Measurements from ENCODE around the gene DSCAML1. TPM values are rescaled to one million over a fixed set of nuclear protein-coding genes. Genes with fewer than 3 reads are reported as not detected.

Gene DSCAML1
- total RNA-seq, 1 experiment from 2014 or later = not detected

DNA sequence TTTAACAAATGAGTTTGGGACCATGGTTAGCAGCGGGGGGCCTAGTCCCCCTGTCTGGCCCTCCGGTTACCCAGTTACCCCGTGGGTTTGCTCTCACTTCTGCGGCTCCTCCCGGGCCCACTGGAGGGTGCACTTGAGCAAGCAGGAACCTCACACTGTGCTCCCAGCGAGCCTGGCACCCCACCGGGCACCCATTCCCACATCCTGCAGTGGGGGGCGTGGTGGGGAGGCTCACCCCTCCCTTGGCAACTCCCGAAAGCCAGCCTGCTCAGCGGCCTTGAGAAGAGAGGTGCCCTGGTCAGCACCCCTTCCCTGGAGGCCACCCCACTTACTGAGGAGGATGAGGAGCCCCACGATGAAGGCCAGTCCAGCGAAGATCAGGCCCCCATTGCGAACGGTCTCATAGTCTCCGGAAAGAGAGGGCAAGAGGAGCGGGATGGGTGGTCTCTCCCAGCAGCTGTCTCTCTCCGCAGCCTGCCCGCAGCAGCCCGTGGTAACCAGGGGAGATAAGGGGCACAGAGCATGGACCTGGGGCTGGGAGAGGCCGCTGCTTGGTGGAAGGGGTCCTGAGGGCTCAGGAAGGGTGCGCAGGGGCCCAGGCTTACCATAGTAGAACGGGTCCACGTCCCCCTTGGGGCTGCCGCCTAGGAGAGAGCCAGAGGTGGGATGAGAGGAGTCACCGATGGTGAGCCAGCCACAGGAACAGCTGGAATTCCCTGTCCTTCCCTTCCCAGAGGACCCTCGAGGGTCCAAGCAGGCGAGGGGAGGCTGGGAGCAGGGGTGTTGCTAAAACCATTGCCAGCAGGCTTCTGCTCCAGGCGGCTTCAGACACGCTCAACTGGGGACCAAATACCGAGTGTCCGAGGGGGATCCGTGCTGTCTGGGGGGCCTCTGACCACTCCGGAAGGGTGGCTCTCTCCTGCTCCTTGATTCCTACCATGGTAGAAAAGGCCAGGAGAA, 25.3 kb upstream of the DSCAML1 start:
- no peaks in the 10 kb centered on the region for H3K79me2 ChIP-seq (ENCODE audit: insufficient read depth, low read length)
- intact Hi-C loops (cut with micrococcal nuclease) = loop anchor here (1.0 kb wide), 1 partner anchor 231 kb away; no protein-coding TSS in a partner anchor
- ATAC-seq = peak; percentile 72
- H3K9me2 ChIP-seq (ENCODE audit: insufficient read depth) = no peaks in the 10 kb centered on the region
- no peak overlapping the region for H3K4me3 ChIP-seq (replicated peaks in 1 of 2; ENCODE audit: low read depth in 1 of 2, low read length in 2 of 2)
- H3K36me3 ChIP-seq (ENCODE audit: control insufficient read depth in 1 of 2, insufficient read depth in 2 of 2, low read length in 2 of 2) = no peaks in the 10 kb centered on the region
- TF ChIP-seq SRF (IDR thresholded peaks at IDR 0.05; ENCODE audit: low read depth) (no peak), ZFX (IDR thresholded peaks at IDR 0.05) (no peak), POLR2A (IDR thresholded peaks at IDR 0.05; ENCODE audit: borderline replicate concordance, extremely low read depth, insufficient read depth, insufficient read length) (no peak), CTCF (IDR thresholded peaks at IDR 0.05 in 2 of 3, conservative IDR thresholded peaks at IDR 0.05 in 1 of 3; ENCODE audit: borderline replicate concordance in 1 of 3, insufficient read depth in 1 of 3, low read depth in 2 of 3, low read length in 2 of 3) (peak in 2 of 3 experiments; percentile 86 to 90; a peak in 4 of 6 replicates)
- peak overlapping the region; percentile 10 for H2AFZ ChIP-seq (ENCODE audit: low read depth, low read length, poor library complexity, severe bottlenecking)
- no peak for DNase-seq (ENCODE audit: low read depth, low spot score)
- H3K27ac ChIP-seq (ENCODE audit: low read depth, low read length) = no peak overlapping the region
- H3K4me1 ChIP-seq (ENCODE audit: control insufficient read depth in 1 of 2, insufficient read depth in 2 of 2, low read length in 2 of 2) = peaks cover 7 to 29% of the 10 kb centered on the region in 2 experiments
- ChIA-PET POLR2A (interaction anchor here (1.0 to 1.5 kb wide), 2 partner anchors 124 to 231 kb away, joined by 3 to 4 read pairs; no protein-coding TSS in a partner anchor), CTCF (interaction anchor here (0.6 to 10.0 kb wide), 7 partner anchors 15 to 396 kb away, joined by 3 to 224 read pairs (median 4); no protein-coding TSS in a partner anchor), RAD21 (ENCODE audit: low non-redundant PET in 1 of 2, low total read pairs in 2 of 2, uncharacterized antibody in 2 of 2, unreplicated experiment in 2 of 2) (interaction anchor here (1.0 to 1.4 kb wide), 4 partner anchors 124 to 231 kb away, joined by 3 to 7 read pairs (median 5); no protein-coding TSS in a partner anchor)
- H3K9me3 ChIP-seq (ENCODE audit: control insufficient read depth in 1 of 2, insufficient read depth in 1 of 2, low read depth in 1 of 2, low read length in 2 of 2) = no peaks in the 10 kb centered on the region
- H3K9ac ChIP-seq (ENCODE audit: low read length) = no peak overlapping the region
- no peaks in the 10 kb centered on the region for H3K27me3 ChIP-seq (ENCODE audit: insufficient read depth, low read length)
- H3K4me2 ChIP-seq (ENCODE audit: low read length) = peak overlapping the region; percentile 53
- no TSS peak for BruUV-seq (replicated peaks)
- no peaks in the 10 kb centered on the region for H4K20me1 ChIP-seq (ENCODE audit: insufficient read depth)

DNA sequence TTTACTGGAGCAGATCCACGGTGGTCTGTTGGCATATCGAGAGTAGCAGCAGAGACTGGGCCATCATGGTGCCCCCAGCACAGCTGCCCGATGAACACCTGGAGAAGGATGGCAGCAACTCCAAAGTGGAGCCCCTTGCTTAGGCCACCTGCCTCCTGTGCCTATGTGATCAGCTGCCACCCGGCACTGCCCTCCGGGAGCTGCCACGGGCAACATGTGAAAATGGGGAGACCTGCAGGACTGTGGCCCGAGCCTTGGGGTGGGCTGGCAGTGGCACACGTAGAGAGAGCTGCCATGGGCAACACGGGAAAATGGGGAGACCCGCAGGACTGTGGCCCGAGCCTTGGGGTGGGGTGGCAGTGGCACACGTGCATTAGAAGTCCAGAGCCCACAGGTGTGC, 24.4 kb upstream of the DSCAML1 start:
- no peak for ATAC-seq
- TF ChIP-seq EZH2phosphoT487 (IDR thresholded peaks at IDR 0.05; ENCODE audit: borderline replicate concordance) = no peak
- TF ChIP-seq CBX3 (IDR thresholded peaks at IDR 0.05; ENCODE audit: low read depth) = no peak
- TF ChIP-seq SIN3A (IDR thresholded peaks at IDR 0.05; ENCODE audit: low read depth) = no peak
- no peak for TF ChIP-seq ZNF274 (IDR thresholded peaks at IDR 0.05; ENCODE audit: low read depth, low read length)
- no peak for TF ChIP-seq ZFX (IDR thresholded peaks at IDR 0.05)
- no peak for TF ChIP-seq FOSL1 (IDR thresholded peaks at IDR 0.05; ENCODE audit: low read depth)
- TF ChIP-seq, protein P1, sequence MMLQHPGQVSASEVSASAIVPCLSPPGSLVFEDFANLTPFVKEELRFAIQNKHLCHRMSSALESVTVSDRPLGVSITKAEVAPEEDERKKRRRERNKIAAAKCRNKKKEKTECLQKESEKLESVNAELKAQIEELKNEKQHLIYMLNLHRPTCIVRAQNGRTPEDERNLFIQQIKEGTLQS (IDR thresholded peaks at IDR 0.05) = no peak
- no peak for TF ChIP-seq EZH2 (IDR thresholded peaks at IDR 0.05)
- TF ChIP-seq CTCF (IDR thresholded peaks at IDR 0.05 in 2 of 3, conservative IDR thresholded peaks at IDR 0.05 in 1 of 3; ENCODE audit: borderline replicate concordance in 1 of 3, insufficient read depth in 1 of 3, low read depth in 2 of 3, low read length in 2 of 3) = no peak
- TF ChIP-seq POLR2AphosphoS5 (IDR thresholded peaks at IDR 0.05; ENCODE audit: low read depth, low read length) = no peak
- TF ChIP-seq YY1 (IDR thresholded peaks at IDR 0.05; ENCODE audit: extremely low read depth, insufficient replicate concordance, low read depth, low read length) = no peak

More for the DNA sequence above, 24.4 kb upstream of the DSCAML1 start:
- no peaks in the 10 kb centered on the region for H4K20me1 ChIP-seq (ENCODE audit: insufficient read depth)
- BruUV-seq (replicated peaks) = no TSS peak
- no peak overlapping the region for H3K4me2 ChIP-seq (ENCODE audit: low read length)
- H3K36me3 ChIP-seq (ENCODE audit: control insufficient read depth in 1 of 2, insufficient read depth in 2 of 2, low read length in 2 of 2) = no peaks in the 10 kb centered on the region
- H3K9me2 ChIP-seq (ENCODE audit: insufficient read depth) = no peaks in the 10 kb centered on the region
- no peak for DNase-seq (ENCODE audit: low read depth, low spot score)
- H3K27me3 ChIP-seq (ENCODE audit: insufficient read depth, low read length) = no peaks in the 10 kb centered on the region
- H3K9me3 ChIP-seq (ENCODE audit: control insufficient read depth in 1 of 2, insufficient read depth in 1 of 2, low read depth in 1 of 2, low read length in 2 of 2) = no peaks in the 10 kb centered on the region
- no peak overlapping the region for H3K9ac ChIP-seq (ENCODE audit: low read length)
- no peak overlapping the region for H3K27ac ChIP-seq (ENCODE audit: low read depth, low read length)
- H3K4me3 ChIP-seq (replicated peaks in 1 of 2; ENCODE audit: low read depth in 1 of 2, low read length in 2 of 2) = no peak overlapping the region
- peaks cover 9 to 39% of the 10 kb centered on the region in 2 experiments for H3K4me1 ChIP-seq (ENCODE audit: control insufficient read depth in 1 of 2, insufficient read depth in 2 of 2, low read length in 2 of 2)
- ChIA-PET RAD21 (ENCODE audit: low non-redundant PET in 1 of 2, low total read pairs in 2 of 2, uncharacterized antibody in 2 of 2, unreplicated experiment in 2 of 2) (interaction anchor here (1.3 to 1.4 kb wide), 2 partner anchors 126 to 232 kb away, joined by 3 read pairs; no protein-coding TSS in a partner anchor), CTCF (interaction anchor here (1.0 to 10.0 kb wide), 2 partner anchors 14 to 124 kb away, joined by 4 to 224 read pairs; no protein-coding TSS in a partner anchor), POLR2A (no interaction called here)
- H3K79me2 ChIP-seq (ENCODE audit: insufficient read depth, low read length) = no peaks in the 10 kb centered on the region
- intact Hi-C loops (cut with micrococcal nuclease) = no loop called here
- H2AFZ ChIP-seq (ENCODE audit: low read depth, low read length, poor library complexity, severe bottlenecking) = no peak overlapping the region

All from HCT116 (cell line).